Measurements from ENCODE around the gene ATP5PD.
A peak's percentile ranks its signal among the peaks of the same experiment; 100 is the strongest.

The ATP5PD gene

GRCh38 chr17:75087182-75087557, 40.4 kb upstream of the ATP5PD start:
- Histone ChIP-seq H3K4me3 (ENCODE audit: insufficient read depth, low read depth, low read length) (peak overlapping the region; percentile 61), H3K27ac (ENCODE audit: insufficient read depth, low read depth, low read length, poor library complexity, severe bottlenecking) (no peak overlapping the region), H3K9me3 (ENCODE audit: control insufficient read depth, low read length) (no peaks in the 10 kb centered on the region), H3K36me3 (ENCODE audit: control insufficient read depth, insufficient read depth, low read length) (no peaks in the 10 kb centered on the region), H3K4me1 (ENCODE audit: control insufficient read depth, insufficient read depth, low read length) (peaks cover 12% of the 10 kb centered on the region), H3K27me3 (ENCODE audit: control insufficient read depth, insufficient read depth, low read length, poor library complexity, severe bottlenecking) (no peaks in the 10 kb centered on the region)
- WGBS, 2 experiments, result 63 to 64% methylated on average over 12 of the region's 12 CpGs

GRCh38 chr17:75086496-75087181, 39.9 kb upstream of the ATP5PD start:
- Histone ChIP-seq H3K4me3 (ENCODE audit: insufficient read depth, low read depth, low read length) (no peak overlapping the region), H3K27me3 (ENCODE audit: control insufficient read depth, insufficient read depth, low read length, poor library complexity, severe bottlenecking) (no peaks in the 10 kb centered on the region), H3K4me1 (ENCODE audit: control insufficient read depth, insufficient read depth, low read length) (peaks cover 8% of the 10 kb centered on the region), H3K9me3 (ENCODE audit: control insufficient read depth, low read length) (no peaks in the 10 kb centered on the region), H3K36me3 (ENCODE audit: control insufficient read depth, insufficient read depth, low read length) (no peaks in the 10 kb centered on the region), H3K27ac (ENCODE audit: insufficient read depth, low read depth, low read length, poor library complexity, severe bottlenecking) (no peak overlapping the region)
- WGBS, 2 experiments, result 84 to 87% methylated on average over 15 of the region's 15 CpGs

- Histone ChIP-seq H3K9me3 (ENCODE audit: control insufficient read depth, low read length) (no peaks in the 10 kb centered on the region), H3K27me3 (ENCODE audit: control insufficient read depth, insufficient read depth, low read length, poor library complexity, severe bottlenecking) (no peaks in the 10 kb centered on the region), H3K4me3 (ENCODE audit: insufficient read depth, low read depth, low read length) (no peak overlapping the region), H3K27ac (ENCODE audit: insufficient read depth, low read depth, low read length, poor library complexity, severe bottlenecking) (no peak overlapping the region), H3K36me3 (ENCODE audit: control insufficient read depth, insufficient read depth, low read length) (no peaks in the 10 kb centered on the region), H3K4me1 (ENCODE audit: control insufficient read depth, insufficient read depth, low read length) (no peaks in the 10 kb centered on the region)
- WGBS, 2 experiments, result 79 to 81% methylated on average over 14 of the region's 14 CpGs
Observed at GRCh38 chr17:75084039-75084660, 37.4 kb upstream of the ATP5PD start.

- H3K9me3 ChIP-seq (ENCODE audit: control insufficient read depth, low read length), result no peaks in the 10 kb centered on the region
- H3K4me1 ChIP-seq (ENCODE audit: control insufficient read depth, insufficient read depth, low read length), result peaks cover 4% of the 10 kb centered on the region
- H3K27ac ChIP-seq (ENCODE audit: insufficient read depth, low read depth, low read length, poor library complexity, severe bottlenecking), result no peak overlapping the region
- H3K27me3 ChIP-seq (ENCODE audit: control insufficient read depth, insufficient read depth, low read length, poor library complexity, severe bottlenecking), result no peaks in the 10 kb centered on the region
- no peak overlapping the region for H3K4me3 ChIP-seq (ENCODE audit: insufficient read depth, low read depth, low read length)
- 69 to 77% methylated on average over 6 of the region's 6 CpGs for WGBS, 2 experiments
- no peaks in the 10 kb centered on the region for H3K36me3 ChIP-seq (ENCODE audit: control insufficient read depth, insufficient read depth, low read length)
Observed at GRCh38 chr17:75082683-75083082, 35.9 kb upstream of the ATP5PD start.

GRCh38 chr17:75081611-75082540, 35.1 kb upstream of the ATP5PD start:
- Histone ChIP-seq H3K27me3 (ENCODE audit: control insufficient read depth, insufficient read depth, low read length, poor library complexity, severe bottlenecking) (no peaks in the 10 kb centered on the region), H3K4me1 (ENCODE audit: control insufficient read depth, insufficient read depth, low read length) (peaks cover 4% of the 10 kb centered on the region), H3K4me3 (ENCODE audit: insufficient read depth, low read depth, low read length) (no peak overlapping the region), H3K27ac (ENCODE audit: insufficient read depth, low read depth, low read length, poor library complexity, severe bottlenecking) (no peak overlapping the region), H3K36me3 (ENCODE audit: control insufficient read depth, insufficient read depth, low read length) (no peaks in the 10 kb centered on the region), H3K9me3 (ENCODE audit: control insufficient read depth, low read length) (no peaks in the 10 kb centered on the region)
- 82 to 88% methylated on average over 13 of the region's 13 CpGs for WGBS, 2 experiments

GRCh38 chr17:75079023-75079373, 32.2 kb upstream of the ATP5PD start:
- H3K4me3 ChIP-seq (ENCODE audit: insufficient read depth, low read depth, low read length), result no peak overlapping the region
- no peak overlapping the region for H3K27ac ChIP-seq (ENCODE audit: insufficient read depth, low read depth, low read length, poor library complexity, severe bottlenecking)
- H3K27me3 ChIP-seq (ENCODE audit: control insufficient read depth, insufficient read depth, low read length, poor library complexity, severe bottlenecking), result no peaks in the 10 kb centered on the region
- no peaks in the 10 kb centered on the region for H3K9me3 ChIP-seq (ENCODE audit: control insufficient read depth, low read length)
- H3K36me3 ChIP-seq (ENCODE audit: control insufficient read depth, insufficient read depth, low read length), result no peaks in the 10 kb centered on the region
- 84 to 88% methylated on average over 8 of the region's 8 CpGs for WGBS, 2 experiments
- H3K4me1 ChIP-seq (ENCODE audit: control insufficient read depth, insufficient read depth, low read length), result peaks cover 4% of the 10 kb centered on the region

- H3K9me3 ChIP-seq (ENCODE audit: control insufficient read depth, low read length), result no peaks in the 10 kb centered on the region
- H3K27me3 ChIP-seq (ENCODE audit: control insufficient read depth, insufficient read depth, low read length, poor library complexity, severe bottlenecking), result no peaks in the 10 kb centered on the region
- no peak overlapping the region for H3K27ac ChIP-seq (ENCODE audit: insufficient read depth, low read depth, low read length, poor library complexity, severe bottlenecking)
- no peak overlapping the region for H3K4me3 ChIP-seq (ENCODE audit: insufficient read depth, low read depth, low read length)
- 71 to 73% methylated on average over 17 of the region's 17 CpGs for WGBS, 2 experiments
- peaks cover 4% of the 10 kb centered on the region for H3K4me1 ChIP-seq (ENCODE audit: control insufficient read depth, insufficient read depth, low read length)
- no peaks in the 10 kb centered on the region for H3K36me3 ChIP-seq (ENCODE audit: control insufficient read depth, insufficient read depth, low read length)
Observed at GRCh38 chr17:75078284-75079022, 31.7 kb upstream of the ATP5PD start.

GRCh38 chr17:75077496-75078283, 30.9 kb upstream of the ATP5PD start:
- H3K27me3 ChIP-seq (ENCODE audit: control insufficient read depth, insufficient read depth, low read length, poor library complexity, severe bottlenecking), result no peaks in the 10 kb centered on the region
- H3K36me3 ChIP-seq (ENCODE audit: control insufficient read depth, insufficient read depth, low read length), result no peaks in the 10 kb centered on the region
- no peaks in the 10 kb centered on the region for H3K9me3 ChIP-seq (ENCODE audit: control insufficient read depth, low read length)
- 92 to 93% methylated on average over 53 of the region's 53 CpGs for WGBS, 2 experiments
- H3K4me3 ChIP-seq (ENCODE audit: insufficient read depth, low read depth, low read length), result no peak overlapping the region
- H3K27ac ChIP-seq (ENCODE audit: insufficient read depth, low read depth, low read length, poor library complexity, severe bottlenecking), result no peak overlapping the region
- peaks cover 4% of the 10 kb centered on the region for H3K4me1 ChIP-seq (ENCODE audit: control insufficient read depth, insufficient read depth, low read length)

- H3K27me3 ChIP-seq (ENCODE audit: control insufficient read depth, insufficient read depth, low read length, poor library complexity, severe bottlenecking), result no peaks in the 10 kb centered on the region
- H3K27ac ChIP-seq (ENCODE audit: insufficient read depth, low read depth, low read length, poor library complexity, severe bottlenecking), result no peak overlapping the region
- no peaks in the 10 kb centered on the region for H3K9me3 ChIP-seq (ENCODE audit: control insufficient read depth, low read length)
- no peaks in the 10 kb centered on the region for H3K36me3 ChIP-seq (ENCODE audit: control insufficient read depth, insufficient read depth, low read length)
- H3K4me3 ChIP-seq (ENCODE audit: insufficient read depth, low read depth, low read length), result no peak overlapping the region
- peaks cover 4% of the 10 kb centered on the region for H3K4me1 ChIP-seq (ENCODE audit: control insufficient read depth, insufficient read depth, low read length)
- WGBS, 2 experiments, result 90 to 91% methylated on average over 30 of the region's 30 CpGs
Observed at GRCh38 chr17:75077072-75077495, 30.3 kb upstream of the ATP5PD start.

Measured in ectodermal cell (in vitro differentiated cells).